Activated B cell treated with CpG ODN at 0.5 μM for 24 hours (primary cell): ENCODE results near the gene CAPN13. TPM values are rescaled to one million over a fixed set of nuclear protein-coding genes. Genes with fewer than 3 reads are reported as not detected.

Experiments
- ATAC-seq: fragments of 200-7000 bp; cut with Tn5 transposase; one replicate; pipeline ENCODE4 v1.10.0; 2021; ENCODE audit warnings: low read depth, mild to moderate bottlenecking, moderate library complexity
- CTCF ChIA-PET: fragments of 350-600 bp; sonication (Branson Sonifier 250); formaldehyde crosslinking; loops from one replicate; lab custom pipeline; 2021; ENCODE audit warnings: antibody characterized with exemption; lab: Charles Lee
- POLR2A ChIA-PET: fragments of 350-600 bp; sonication (Branson Sonifier 250); formaldehyde crosslinking; loops from one replicate; lab custom pipeline; 2021; ENCODE audit warnings: antibody characterized with exemption; lab: Charles Lee
- DNase-seq: peaks from one replicate; pipeline ENCODE4 v3.0.0; 2022
- H3K27ac Mint-ChIP-seq: one replicate; pipeline ENCODE4 v1.8.0; 2020; ENCODE audit warnings: mixed read lengths
- H3K27me3 Mint-ChIP-seq: one replicate; pipeline ENCODE4 v1.8.0; 2021; ENCODE audit warnings: mixed read lengths
- H3K36me3 Mint-ChIP-seq: one replicate; pipeline ENCODE4 v1.8.0; 2021; ENCODE audit warnings: low read depth, mixed read lengths
- H3K4me1 Mint-ChIP-seq: one replicate; pipeline ENCODE4 v1.8.0; 2021; ENCODE audit warnings: mixed read lengths
- H3K4me3 Mint-ChIP-seq: one replicate; pipeline ENCODE4 v1.8.0; 2020; ENCODE audit warnings: mild to moderate bottlenecking, mixed read lengths
- H3K9me3 Mint-ChIP-seq: one replicate; pipeline ENCODE4 v1.8.0; 2020; ENCODE audit warnings: mixed read lengths
- intact Hi-C: fragments of 100-400 bp; cut with micrococcal nuclease; formaldehyde crosslinking; loops from one replicate; pipeline ENCODE4 v1.15.1; 2024
- total RNA-seq: library from RNA; stranded (reverse); gene quantifications from 2 replicates; pipeline ENCODE4 v1.2.3, GENCODE V29; 2022
- TF ChIP-seq, protein P1 (sequence below): fragments of 200-600 bp; IDR thresholded peaks from one replicate; pipeline ENCODE4 v1.8.0; 2022; ENCODE audit warnings: antibody characterized with exemption, mild to moderate bottlenecking

CAPN13 gene
- total RNA-seq, 1 donor from 2014 or later = not detected

DNA sequence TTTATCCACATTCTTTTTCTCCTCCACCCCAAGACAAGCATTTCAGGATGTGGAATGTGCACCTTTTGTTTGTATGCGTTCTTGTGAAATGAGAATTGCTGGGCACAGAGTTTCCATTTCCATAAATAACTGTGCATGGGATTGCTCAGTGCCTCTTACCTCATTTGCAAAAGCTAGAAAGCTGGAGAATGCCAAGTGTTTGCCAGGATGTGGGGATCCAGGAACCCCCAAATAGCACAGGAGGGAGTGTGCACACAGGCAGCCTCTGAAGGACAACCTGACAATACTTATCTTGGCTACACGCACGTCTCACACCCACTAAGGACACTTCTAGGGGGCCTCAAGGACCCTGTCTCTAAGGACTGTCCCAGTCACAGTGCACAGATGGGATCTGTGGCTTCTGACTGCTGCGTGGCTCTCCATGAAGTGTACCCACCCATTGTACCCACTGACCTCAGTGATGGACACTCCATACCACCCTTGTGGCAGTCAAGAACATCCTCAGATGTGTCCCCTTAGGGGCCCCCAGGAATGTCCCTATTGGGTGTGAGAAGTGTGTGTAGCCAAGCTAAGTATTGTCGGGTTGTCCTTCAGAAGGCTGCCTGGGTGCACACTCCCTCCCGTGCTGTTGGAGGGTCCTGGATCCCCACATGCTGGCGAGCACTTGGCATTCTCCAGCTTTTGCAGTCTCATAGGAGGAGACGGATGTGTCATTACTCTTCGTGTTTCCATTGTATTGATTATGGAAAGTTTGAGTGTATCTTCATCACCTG is 38.4 kb downstream of the CAPN13 start:
- TF ChIP-seq, protein P1, sequence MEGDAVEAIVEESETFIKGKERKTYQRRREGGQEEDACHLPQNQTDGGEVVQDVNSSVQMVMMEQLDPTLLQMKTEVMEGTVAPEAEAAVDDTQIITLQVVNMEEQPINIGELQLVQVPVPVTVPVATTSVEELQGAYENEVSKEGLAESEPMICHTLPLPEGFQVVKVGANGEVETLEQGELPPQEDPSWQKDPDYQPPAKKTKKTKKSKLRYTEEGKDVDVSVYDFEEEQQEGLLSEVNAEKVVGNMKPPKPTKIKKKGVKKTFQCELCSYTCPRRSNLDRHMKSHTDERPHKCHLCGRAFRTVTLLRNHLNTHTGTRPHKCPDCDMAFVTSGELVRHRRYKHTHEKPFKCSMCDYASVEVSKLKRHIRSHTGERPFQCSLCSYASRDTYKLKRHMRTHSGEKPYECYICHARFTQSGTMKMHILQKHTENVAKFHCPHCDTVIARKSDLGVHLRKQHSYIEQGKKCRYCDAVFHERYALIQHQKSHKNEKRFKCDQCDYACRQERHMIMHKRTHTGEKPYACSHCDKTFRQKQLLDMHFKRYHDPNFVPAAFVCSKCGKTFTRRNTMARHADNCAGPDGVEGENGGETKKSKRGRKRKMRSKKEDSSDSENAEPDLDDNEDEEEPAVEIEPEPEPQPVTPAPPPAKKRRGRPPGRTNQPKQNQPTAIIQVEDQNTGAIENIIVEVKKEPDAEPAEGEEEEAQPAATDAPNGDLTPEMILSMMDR = no peak
- Mint-ChIP-seq H3K27ac (no peak overlapping the region), H3K4me1 (no peaks in the 10 kb centered on the region), H3K27me3 (peaks cover 35% of the 10 kb centered on the region), H3K4me3 (no peak overlapping the region), H3K9me3 (no peaks in the 10 kb centered on the region), H3K36me3 (no peaks in the 10 kb centered on the region)
- CTCF ChIA-PET = no interaction called here
- POLR2A ChIA-PET = no interaction called here
- intact Hi-C loops = no loop called here
- DNase-seq = no peak
- ATAC-seq = no peak

DNA sequence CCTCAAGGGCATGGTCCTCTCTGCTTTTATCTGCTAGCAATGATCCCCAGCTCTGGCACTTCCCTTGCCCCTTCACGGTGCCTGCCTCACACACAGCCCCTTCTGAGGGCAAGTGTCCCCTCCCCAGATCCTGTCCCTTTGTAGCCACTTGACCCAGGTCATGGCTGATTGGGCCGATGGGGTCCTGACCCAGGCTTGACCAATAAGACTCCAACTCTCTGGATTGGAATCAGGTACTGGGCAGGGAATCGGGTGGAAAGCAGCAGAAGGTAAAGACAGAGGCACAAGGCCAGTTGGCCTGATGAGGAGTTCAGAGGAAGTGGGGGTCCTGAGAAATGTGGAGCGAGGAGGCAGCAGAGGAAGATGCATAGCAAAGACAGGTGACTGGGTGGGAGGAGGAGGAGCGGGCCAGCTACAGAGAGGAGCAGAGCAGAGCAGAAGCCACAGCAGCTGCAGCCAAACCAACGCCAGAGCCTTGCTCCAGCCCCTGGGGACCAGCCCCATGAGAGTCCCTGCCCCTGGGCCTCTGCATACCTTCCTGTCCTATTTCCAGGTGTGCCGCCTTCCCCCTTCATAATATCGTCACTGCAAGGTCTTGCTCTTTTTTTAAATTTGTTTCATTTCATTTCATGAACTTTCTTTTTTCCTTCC is 39.1 kb downstream of the CAPN13 start:
- H3K4me1 Mint-ChIP-seq = no peaks in the 10 kb centered on the region
- H3K27ac Mint-ChIP-seq = no peak overlapping the region
- peaks cover 35% of the 10 kb centered on the region for H3K27me3 Mint-ChIP-seq
- DNase-seq (no peak), ATAC-seq (no peak)
- intact Hi-C loops = no loop called here
- CTCF ChIA-PET = no interaction called here
- TF ChIP-seq, protein P1 = no peak
- POLR2A ChIA-PET = interaction anchor here (0.6 kb wide), 1 partner anchor 537 kb away, joined by 6 read pairs; the partner anchor contains the start of gene LBH
- no peak overlapping the region for H3K4me3 Mint-ChIP-seq
- H3K36me3 Mint-ChIP-seq = no peaks in the 10 kb centered on the region
- no peaks in the 10 kb centered on the region for H3K9me3 Mint-ChIP-seq

DNA sequence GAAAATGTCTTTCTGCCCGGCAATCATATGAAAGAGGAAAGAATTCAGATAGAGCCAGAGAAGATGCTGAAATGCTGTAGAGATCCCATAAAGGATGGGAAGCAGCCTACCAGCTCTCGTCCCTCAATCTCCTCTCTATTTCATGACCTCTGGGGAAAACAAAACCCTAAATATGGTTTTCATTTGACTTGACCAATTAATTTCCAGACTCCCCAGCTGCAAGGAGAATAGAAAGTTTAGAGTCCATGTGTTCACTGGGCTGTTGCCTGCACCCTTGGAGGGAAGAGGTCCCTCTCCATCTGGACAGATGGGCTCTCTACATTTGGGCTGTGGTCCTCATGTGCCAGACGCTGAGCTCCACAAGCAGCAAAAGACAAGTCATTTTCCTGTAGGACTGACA is 40.6 kb downstream of the CAPN13 start:
- Mint-ChIP-seq H3K27ac (no peak overlapping the region), H3K4me1 (peaks cover 1% of the 10 kb centered on the region), H3K4me3 (no peak overlapping the region), H3K9me3 (no peaks in the 10 kb centered on the region), H3K27me3 (peaks cover 32% of the 10 kb centered on the region), H3K36me3 (no peaks in the 10 kb centered on the region)
- DNase-seq (no peak), ATAC-seq (no peak)
- intact Hi-C loops = no loop called here
- ChIA-PET CTCF (no interaction called here), POLR2A (no interaction called here)
- TF ChIP-seq, protein P1 = no peak

DNA sequence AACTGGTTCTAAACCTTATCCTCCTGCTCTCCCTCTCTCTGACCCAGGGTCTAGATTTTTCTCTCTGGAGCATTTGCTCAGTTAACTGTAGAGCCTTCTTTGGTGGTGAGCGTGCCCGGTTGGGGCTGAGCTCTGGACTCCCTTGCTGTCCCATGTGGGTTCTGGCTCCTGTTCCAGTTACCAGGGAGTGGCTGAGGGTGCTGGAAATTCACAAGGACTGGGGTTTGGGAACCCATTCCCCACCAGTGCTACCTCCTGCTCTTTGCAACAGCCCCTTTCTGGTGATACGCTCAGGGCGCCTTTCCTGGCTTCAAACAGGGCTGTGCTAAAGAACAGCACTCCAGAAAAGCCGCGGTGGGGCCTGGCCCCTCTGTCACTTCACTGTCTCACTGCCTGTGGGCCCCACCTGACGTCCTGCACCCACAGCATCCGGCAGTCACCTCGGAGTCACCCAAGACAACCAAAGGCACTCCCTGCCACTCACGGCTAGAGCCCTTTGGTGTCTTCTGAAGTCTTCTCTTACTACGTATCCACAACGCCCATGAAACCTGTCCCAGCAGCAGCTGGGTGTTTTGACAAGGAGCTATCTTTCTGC is 41.3 kb downstream of the CAPN13 start:
- no peak for ATAC-seq

More for the DNA sequence above, 41.3 kb downstream of the CAPN13 start:
- POLR2A ChIA-PET = no interaction called here
- no peak overlapping the region for H3K27ac Mint-ChIP-seq
- no peaks in the 10 kb centered on the region for H3K9me3 Mint-ChIP-seq
- H3K36me3 Mint-ChIP-seq = no peaks in the 10 kb centered on the region
- peaks cover 1% of the 10 kb centered on the region for H3K4me1 Mint-ChIP-seq
- no peak for DNase-seq
- TF ChIP-seq, protein P1 = no peak
- intact Hi-C loops = no loop called here
- peaks cover 32% of the 10 kb centered on the region for H3K27me3 Mint-ChIP-seq
- CTCF ChIA-PET = no interaction called here
- no peak overlapping the region for H3K4me3 Mint-ChIP-seq
